ENCODE results near the gene ZNF791. TPM values are rescaled to one million over a fixed set of nuclear protein-coding genes. Genes with fewer than 3 reads are reported as not detected.
A peak's percentile ranks its signal among the peaks of the same experiment; 100 is the strongest.

Gene ZNF791
- total and polyA plus RNA-seq, 2 experiments from 2014 or later = 12.2 to 15.3 TPM

DNA sequence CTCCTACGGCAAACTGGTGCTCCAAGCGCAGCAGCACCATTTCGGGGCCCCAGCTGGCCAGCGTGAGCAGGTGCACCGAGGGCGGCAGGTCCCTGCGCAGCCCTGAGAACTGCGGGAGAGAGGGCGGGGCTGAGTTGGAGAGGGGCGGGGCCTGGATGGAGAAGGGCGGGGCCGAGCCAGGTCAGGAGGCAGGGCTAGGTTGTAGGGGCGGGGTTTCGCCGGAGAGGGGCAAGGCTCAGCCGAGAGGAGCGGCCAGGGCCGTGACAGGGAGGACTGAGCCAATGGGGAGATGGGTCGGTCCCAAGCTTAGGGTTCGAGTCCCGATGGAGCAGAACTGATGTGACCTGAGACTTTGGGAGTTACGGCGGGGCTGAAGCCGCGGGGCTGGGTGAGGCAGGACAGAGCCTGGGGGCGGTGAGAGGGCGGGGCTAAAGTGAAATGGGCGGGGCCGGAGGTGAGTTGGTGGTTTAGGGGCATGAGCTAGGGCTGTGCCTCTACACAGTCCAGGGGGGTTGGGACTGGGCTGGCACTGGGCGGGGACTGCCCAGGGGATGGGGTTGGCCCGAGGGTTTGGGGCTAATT, 36.9 kb downstream of the ZNF791 start:
- no peaks in the 10 kb centered on the region for H3K27me3 ChIP-seq (ENCODE audit: insufficient read depth)
- Mint-ChIP-seq H3K9me3 (peaks cover 8% of the 10 kb centered on the region), H3K4me3 (no peak overlapping the region; the same call in 2 of the 3 replicates), H3K27ac (no peak overlapping the region), H3K27me3 (ENCODE audit: insufficient read depth, low read depth, poor library complexity) (peaks cover 17% of the 10 kb centered on the region), H3K36me3 (ENCODE audit: low read depth) (peaks cover 21% of the 10 kb centered on the region), H3K4me1 (peaks cover 2% of the 10 kb centered on the region; the same call in 2 of the 3 replicates)
- H3K79me2 ChIP-seq (replicated peaks; ENCODE audit: insufficient read depth) = no peaks in the 10 kb centered on the region
- peak overlapping the region; percentile 77 for H3K4me2 ChIP-seq
- peak overlapping the region; percentile 53 for H3K4me3 ChIP-seq
- ATAC-seq = peak; percentile 87
- 0 out of 2 replicates have a peak, but pooled peaks cover 7% of the 10 kb centered on the region for H3F3A ChIP-seq (replicated peaks; ENCODE audit: low read depth)
- H3K27ac ChIP-seq (ENCODE audit: low read depth) = no peak overlapping the region
- H3K9me2 ChIP-seq (ENCODE audit: insufficient read depth) = no peaks in the 10 kb centered on the region
- no peaks in the 10 kb centered on the region for H4K20me1 ChIP-seq (replicated peaks; ENCODE audit: insufficient read depth)
- peak; percentile 88 for DNase-seq (ENCODE audit: low spot score)
- no peaks in the 10 kb centered on the region for H3K4me1 ChIP-seq (ENCODE audit: insufficient read depth)
- TF ChIP-seq, protein P1, sequence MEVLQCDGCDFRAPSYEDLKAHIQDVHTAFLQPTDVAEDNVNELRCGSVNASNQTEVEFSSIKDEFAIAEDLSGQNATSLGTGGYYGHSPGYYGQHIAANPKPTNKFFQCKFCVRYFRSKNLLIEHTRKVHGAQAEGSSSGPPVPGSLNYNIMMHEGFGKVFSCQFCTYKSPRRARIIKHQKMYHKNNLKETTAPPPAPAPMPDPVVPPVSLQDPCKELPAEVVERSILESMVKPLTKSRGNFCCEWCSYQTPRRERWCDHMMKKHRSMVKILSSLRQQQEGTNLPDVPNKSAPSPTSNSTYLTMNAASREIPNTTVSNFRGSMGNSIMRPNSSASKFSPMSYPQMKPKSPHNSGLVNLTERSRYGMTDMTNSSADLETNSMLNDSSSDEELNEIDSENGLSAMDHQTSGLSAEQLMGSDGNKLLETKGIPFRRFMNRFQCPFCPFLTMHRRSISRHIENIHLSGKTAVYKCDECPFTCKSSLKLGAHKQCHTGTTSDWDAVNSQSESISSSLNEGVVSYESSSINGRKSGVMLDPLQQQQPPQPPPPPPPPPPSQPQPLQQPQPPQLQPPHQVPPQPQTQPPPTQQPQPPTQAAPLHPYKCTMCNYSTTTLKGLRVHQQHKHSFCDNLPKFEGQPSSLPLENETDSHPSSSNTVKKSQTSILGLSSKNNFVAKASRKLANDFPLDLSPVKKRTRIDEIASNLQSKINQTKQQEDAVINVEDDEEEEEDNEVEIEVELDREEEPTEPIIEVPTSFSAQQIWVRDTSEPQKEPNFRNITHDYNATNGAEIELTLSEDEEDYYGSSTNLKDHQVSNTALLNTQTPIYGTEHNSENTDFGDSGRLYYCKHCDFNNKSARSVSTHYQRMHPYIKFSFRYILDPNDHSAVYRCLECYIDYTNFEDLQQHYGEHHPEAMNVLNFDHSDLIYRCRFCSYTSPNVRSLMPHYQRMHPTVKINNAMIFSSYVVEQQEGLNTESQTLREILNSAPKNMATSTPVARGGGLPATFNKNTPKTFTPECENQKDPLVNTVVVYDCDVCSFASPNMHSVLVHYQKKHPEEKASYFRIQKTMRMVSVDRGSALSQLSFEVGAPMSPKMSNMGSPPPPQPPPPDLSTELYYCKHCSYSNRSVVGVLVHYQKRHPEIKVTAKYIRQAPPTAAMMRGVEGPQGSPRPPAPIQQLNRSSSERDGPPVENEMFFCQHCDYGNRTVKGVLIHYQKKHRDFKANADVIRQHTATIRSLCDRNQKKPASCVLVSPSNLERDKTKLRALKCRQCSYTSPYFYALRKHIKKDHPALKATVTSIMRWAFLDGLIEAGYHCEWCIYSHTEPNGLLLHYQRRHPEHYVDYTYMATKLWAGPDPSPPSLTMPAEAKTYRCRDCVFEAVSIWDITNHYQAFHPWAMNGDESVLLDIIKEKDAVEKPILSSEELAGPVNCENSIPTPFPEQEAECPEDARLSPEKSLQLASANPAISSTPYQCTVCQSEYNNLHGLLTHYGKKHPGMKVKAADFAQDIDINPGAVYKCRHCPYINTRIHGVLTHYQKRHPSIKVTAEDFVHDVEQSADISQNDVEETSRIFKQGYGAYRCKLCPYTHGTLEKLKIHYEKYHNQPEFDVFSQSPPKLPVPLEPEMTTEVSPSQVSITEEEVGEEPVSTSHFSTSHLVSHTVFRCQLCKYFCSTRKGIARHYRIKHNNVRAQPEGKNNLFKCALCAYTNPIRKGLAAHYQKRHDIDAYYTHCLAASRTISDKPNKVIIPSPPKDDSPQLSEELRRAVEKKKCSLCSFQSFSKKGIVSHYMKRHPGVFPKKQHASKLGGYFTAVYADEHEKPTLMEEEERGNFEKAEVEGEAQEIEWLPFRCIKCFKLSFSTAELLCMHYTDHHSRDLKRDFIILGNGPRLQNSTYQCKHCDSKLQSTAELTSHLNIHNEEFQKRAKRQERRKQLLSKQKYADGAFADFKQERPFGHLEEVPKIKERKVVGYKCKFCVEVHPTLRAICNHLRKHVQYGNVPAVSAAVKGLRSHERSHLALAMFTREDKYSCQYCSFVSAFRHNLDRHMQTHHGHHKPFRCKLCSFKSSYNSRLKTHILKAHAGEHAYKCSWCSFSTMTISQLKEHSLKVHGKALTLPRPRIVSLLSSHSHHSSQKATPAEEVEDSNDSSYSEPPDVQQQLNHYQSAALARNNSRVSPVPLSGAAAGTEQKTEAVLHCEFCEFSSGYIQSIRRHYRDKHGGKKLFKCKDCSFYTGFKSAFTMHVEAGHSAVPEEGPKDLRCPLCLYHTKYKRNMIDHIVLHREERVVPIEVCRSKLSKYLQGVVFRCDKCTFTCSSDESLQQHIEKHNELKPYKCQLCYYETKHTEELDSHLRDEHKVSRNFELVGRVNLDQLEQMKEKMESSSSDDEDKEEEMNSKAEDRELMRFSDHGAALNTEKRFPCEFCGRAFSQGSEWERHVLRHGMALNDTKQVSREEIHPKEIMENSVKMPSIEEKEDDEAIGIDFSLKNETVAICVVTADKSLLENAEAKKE (CRISPR knock-in tag; IDR thresholded peaks at IDR 0.05) = no peak
- TF ChIP-seq EZH2 (IDR thresholded peaks at IDR 0.05; ENCODE audit: low read depth, unreplicated experiment) = no peak
- TF ChIP-seq, protein P2, sequence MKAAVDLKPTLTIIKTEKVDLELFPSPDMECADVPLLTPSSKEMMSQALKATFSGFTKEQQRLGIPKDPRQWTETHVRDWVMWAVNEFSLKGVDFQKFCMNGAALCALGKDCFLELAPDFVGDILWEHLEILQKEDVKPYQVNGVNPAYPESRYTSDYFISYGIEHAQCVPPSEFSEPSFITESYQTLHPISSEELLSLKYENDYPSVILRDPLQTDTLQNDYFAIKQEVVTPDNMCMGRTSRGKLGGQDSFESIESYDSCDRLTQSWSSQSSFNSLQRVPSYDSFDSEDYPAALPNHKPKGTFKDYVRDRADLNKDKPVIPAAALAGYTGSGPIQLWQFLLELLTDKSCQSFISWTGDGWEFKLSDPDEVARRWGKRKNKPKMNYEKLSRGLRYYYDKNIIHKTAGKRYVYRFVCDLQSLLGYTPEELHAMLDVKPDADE (IDR thresholded peaks at IDR 0.05) = no peak
- TF ChIP-seq, protein P3, sequence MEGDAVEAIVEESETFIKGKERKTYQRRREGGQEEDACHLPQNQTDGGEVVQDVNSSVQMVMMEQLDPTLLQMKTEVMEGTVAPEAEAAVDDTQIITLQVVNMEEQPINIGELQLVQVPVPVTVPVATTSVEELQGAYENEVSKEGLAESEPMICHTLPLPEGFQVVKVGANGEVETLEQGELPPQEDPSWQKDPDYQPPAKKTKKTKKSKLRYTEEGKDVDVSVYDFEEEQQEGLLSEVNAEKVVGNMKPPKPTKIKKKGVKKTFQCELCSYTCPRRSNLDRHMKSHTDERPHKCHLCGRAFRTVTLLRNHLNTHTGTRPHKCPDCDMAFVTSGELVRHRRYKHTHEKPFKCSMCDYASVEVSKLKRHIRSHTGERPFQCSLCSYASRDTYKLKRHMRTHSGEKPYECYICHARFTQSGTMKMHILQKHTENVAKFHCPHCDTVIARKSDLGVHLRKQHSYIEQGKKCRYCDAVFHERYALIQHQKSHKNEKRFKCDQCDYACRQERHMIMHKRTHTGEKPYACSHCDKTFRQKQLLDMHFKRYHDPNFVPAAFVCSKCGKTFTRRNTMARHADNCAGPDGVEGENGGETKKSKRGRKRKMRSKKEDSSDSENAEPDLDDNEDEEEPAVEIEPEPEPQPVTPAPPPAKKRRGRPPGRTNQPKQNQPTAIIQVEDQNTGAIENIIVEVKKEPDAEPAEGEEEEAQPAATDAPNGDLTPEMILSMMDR (conservative IDR thresholded peaks at IDR 0.05; ENCODE audit: low read depth in 2 of 2) = 0 out of 4 replicates have a peak, but pooled peaks of 1 of the 2 experiments have one; percentile 4
- TF ChIP-seq ZNF114 (CRISPR knock-in tag; IDR thresholded peaks at IDR 0.05) = no peak
- TF ChIP-seq NANOG (IDR thresholded peaks at IDR 0.05; ENCODE audit: borderline replicate concordance) = no peak
- TF ChIP-seq ZNF331 (CRISPR knock-in tag; IDR thresholded peaks at IDR 0.05; ENCODE audit: low read depth) = no peak
- no peak for TF ChIP-seq STAT1 (IDR thresholded peaks at IDR 0.05; ENCODE audit: unreplicated experiment)
- TF ChIP-seq POLR2AphosphoS5 (IDR thresholded peaks at IDR 0.05; ENCODE audit: low read depth) = peak; percentile 37; the same call in 1 of the 2 replicates
- no peak for TF ChIP-seq CREB1 (CRISPR knock-in tag; IDR thresholded peaks at IDR 0.05; ENCODE audit: low read depth)
- TF ChIP-seq, protein P4, sequence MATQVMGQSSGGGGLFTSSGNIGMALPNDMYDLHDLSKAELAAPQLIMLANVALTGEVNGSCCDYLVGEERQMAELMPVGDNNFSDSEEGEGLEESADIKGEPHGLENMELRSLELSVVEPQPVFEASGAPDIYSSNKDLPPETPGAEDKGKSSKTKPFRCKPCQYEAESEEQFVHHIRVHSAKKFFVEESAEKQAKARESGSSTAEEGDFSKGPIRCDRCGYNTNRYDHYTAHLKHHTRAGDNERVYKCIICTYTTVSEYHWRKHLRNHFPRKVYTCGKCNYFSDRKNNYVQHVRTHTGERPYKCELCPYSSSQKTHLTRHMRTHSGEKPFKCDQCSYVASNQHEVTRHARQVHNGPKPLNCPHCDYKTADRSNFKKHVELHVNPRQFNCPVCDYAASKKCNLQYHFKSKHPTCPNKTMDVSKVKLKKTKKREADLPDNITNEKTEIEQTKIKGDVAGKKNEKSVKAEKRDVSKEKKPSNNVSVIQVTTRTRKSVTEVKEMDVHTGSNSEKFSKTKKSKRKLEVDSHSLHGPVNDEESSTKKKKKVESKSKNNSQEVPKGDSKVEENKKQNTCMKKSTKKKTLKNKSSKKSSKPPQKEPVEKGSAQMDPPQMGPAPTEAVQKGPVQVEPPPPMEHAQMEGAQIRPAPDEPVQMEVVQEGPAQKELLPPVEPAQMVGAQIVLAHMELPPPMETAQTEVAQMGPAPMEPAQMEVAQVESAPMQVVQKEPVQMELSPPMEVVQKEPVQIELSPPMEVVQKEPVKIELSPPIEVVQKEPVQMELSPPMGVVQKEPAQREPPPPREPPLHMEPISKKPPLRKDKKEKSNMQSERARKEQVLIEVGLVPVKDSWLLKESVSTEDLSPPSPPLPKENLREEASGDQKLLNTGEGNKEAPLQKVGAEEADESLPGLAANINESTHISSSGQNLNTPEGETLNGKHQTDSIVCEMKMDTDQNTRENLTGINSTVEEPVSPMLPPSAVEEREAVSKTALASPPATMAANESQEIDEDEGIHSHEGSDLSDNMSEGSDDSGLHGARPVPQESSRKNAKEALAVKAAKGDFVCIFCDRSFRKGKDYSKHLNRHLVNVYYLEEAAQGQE (IDR thresholded peaks at IDR 0.05; ENCODE audit: unreplicated experiment) = no peak
- no peak for TF ChIP-seq JUNB (IDR thresholded peaks at IDR 0.05; ENCODE audit: unreplicated experiment)
- H2AFZ ChIP-seq = no peak overlapping the region
- no peaks in the 10 kb centered on the region for H3K36me3 ChIP-seq (ENCODE audit: insufficient read depth)

Data from GM23338 (cell line).